GM12892 (cell line): Measurements from ENCODE around the gene LRP10. TPM values are rescaled to one million over a fixed set of nuclear protein-coding genes. Genes with fewer than 3 reads are reported as not detected.
A peak's percentile ranks its signal among the peaks of the same experiment; 100 is the strongest.
"Not testable (repeated sequence)": the region's sequence is repeated elsewhere in the genome, so short reads cannot be mapped to it uniquely, and the experiment has no call there.

Source experiments
- DNase-seq: peaks from one replicate; pipeline ENCODE4 v3.0.0; 2011; ENCODE audit not compliant: insufficient read length
- FAIRE-seq: peaks from 2 replicates; lab custom pipeline; 2011; peaks lifted over from hg19 to GRCh38; lab: Jason Lieb, UNC
- POLR2A ChIP-seq: IDR thresholded peaks from 2 replicates; pipeline ENCODE4 v1.6.1; 2011; ENCODE audit warnings: low read depth, low read length, control low read depth
- POLR2AphosphoS5 ChIP-seq: IDR thresholded peaks from 2 replicates; pipeline ENCODE4 v1.6.1; 2011; ENCODE audit warnings: low read depth, low read length, control low read depth
- TAF1 ChIP-seq: IDR thresholded peaks from 2 replicates; pipeline ENCODE4 v1.6.1; 2011; ENCODE audit warnings: low read depth, mild to moderate bottlenecking, control low read depth, low read length, borderline replicate concordance
- polyA plus RNA-seq: library from polyadenylated mRNA; unstranded; fragments of >200 nt; gene quantifications from one replicate; pipeline ENCODE4 v1.2.1, GENCODE V29; 2012; ENCODE audit warnings: missing spikeins, inconsistent platforms; ENCODE audit not compliant: missing spikeins

LRP10 gene
- 15.5 TPM for polyA plus RNA-seq

GRCh38 chr14:22871224-22872032 is at the start of gene LRP10:
LRP10 (plus strand) TSS chr14:22871740; CDS start chr14:22872304, 564 bp downstream.
- TF ChIP-seq TAF1 (peak; percentile 22; the same call in 1 of the 2 replicates), POLR2AphosphoS5 (peak; percentile 73; the same call in 1 of the 2 replicates), POLR2A (peak; percentile 79)
- DNase-seq = peak; percentile 70
- peak; percentile 86 for FAIRE-seq

GRCh38 chr14:22822016-22822570 is 49.4 kb upstream of the LRP10 start:
- DNase-seq (no peak), FAIRE-seq (no peak)
- no peak for TF ChIP-seq POLR2A
- TF ChIP-seq TAF1 = no peak
- TF ChIP-seq POLR2AphosphoS5 = no peak

GRCh38 chr14:22822571-22823098 is 48.9 kb upstream of the LRP10 start:
- peak; percentile 63 for TF ChIP-seq POLR2A
- no peak for TF ChIP-seq TAF1
- DNase-seq (peak; percentile 70), FAIRE-seq (peak; percentile 33)

- TF ChIP-seq POLR2AphosphoS5 (no peak), POLR2A (no peak), TAF1 (no peak)
- FAIRE-seq = no peak
- DNase-seq = no peak
Measured at GRCh38 chr14:22824711-22825359, 46.7 kb upstream of the LRP10 start.

GRCh38 chr14:22829076-22829660 is 42.4 kb upstream of the LRP10 start:
- FAIRE-seq, DNase-seq: not testable (repeated sequence)

GRCh38 chr14:22829661-22830442 is 41.7 kb upstream of the LRP10 start, which contains the start of gene MRPL52:
MRPL52 (plus strand) TSS chr14:22829887; CDS start chr14:22829913, 26 bp downstream.
- DNase-seq (peak; percentile 79), FAIRE-seq (peak; percentile 92)
- TF ChIP-seq TAF1 (peak; percentile 78), POLR2A (peak; percentile 76), POLR2AphosphoS5 (peak; percentile 66; the same call in 1 of the 2 replicates)

- FAIRE-seq (no peak), DNase-seq (no peak)
- TF ChIP-seq POLR2A (no peak), POLR2AphosphoS5 (no peak), TAF1 (no peak)
Measured at GRCh38 chr14:22830443-22831010, 41.0 kb upstream of the LRP10 start.

- no peak for FAIRE-seq
- TF ChIP-seq POLR2AphosphoS5 (no peak), POLR2A (no peak), TAF1 (no peak)
- DNase-seq = no peak
Measured at GRCh38 chr14:22835505-22835904, 36.0 kb upstream of the LRP10 start.

- FAIRE-seq (no peak), DNase-seq (no peak)
- TF ChIP-seq POLR2AphosphoS5 = no peak
Measured at GRCh38 chr14:22836301-22837113, 35.0 kb upstream of the LRP10 start, which contains the start of gene MMP14. MMP14 (plus strand) TSS chr14:22836585; CDS start chr14:22836818, 233 bp downstream.

GRCh38 chr14:22837114-22837749 is 34.3 kb upstream of the LRP10 start:
- FAIRE-seq (no peak), DNase-seq (no peak)
- TF ChIP-seq TAF1 (no peak), POLR2AphosphoS5 (no peak), POLR2A (no peak)
